Ramos (cell line): ENCODE measurements around the gene EPB41L2.

Source experiments
- in situ Hi-C: fragments of 300-500 bp; cut with MboI; formaldehyde crosslinking; loops from one replicate; pipeline ENCODE4 v1.14.3; 2022; ENCODE audit warnings: low sequenced_read_pairs; ENCODE audit not compliant: unreplicated experiment

The EPB41L2 gene

DNA sequence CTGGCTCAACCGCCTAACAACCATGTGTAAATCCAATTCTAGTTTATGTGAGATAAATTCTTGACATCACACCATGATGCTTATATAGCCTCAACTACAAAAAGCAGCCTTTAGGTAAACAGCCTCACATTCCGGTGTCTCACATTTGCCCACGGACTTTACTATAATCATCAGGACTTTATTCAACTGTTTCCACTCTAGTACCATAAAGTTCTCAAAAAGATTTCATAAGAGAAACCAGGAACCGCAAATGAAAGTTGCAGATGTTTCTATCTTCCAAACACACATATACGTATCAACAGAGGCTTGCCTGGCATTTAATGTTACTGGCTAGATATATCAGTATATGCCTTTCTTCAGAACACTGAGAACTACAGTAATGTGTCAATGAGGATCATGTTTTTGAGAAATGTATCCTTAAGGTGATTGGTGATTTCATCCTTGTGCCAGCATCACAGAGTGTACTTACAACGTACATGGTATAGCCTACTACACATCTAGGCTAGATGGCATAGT is 80.0 kb downstream of the EPB41L2 start:
- in situ Hi-C loops, result no loop called here

DNA sequence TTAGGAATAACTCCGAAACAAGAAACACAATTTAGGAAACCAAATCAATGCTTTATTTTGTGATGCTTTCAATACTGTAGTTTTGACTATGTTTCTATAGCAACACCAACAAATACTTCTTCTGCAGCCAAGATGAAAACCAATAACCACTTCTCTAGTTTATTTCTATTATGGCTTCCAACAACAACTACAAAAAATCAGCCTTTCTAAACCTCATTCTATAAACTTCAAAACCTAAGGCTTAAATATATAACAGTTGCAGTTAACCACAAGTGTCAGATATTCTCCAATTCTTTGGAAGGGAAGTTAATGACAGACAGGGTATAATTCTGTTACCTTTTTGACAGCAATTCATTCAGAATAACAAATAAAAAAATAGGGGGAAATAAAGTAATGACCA is 80.9 kb downstream of the EPB41L2 start:
- in situ Hi-C loops, result no loop called here

DNA sequence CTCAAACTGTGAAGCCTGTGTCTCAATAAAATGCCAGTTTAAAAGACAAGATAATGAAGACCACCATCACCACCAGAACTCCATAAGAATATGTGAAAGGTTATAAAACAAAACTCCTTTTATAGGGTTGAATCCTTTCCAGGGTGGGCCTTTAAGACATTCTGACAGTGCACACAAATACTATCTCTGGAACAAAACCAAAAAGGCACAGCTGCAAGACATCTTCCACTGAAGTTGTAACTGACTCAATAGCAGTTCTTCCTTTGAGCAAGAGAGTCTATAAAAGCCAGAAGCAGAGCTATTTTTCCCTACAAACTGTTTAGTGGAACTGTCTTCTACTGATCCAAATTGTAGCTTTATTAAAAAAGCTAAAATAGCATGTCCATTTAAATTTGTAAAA is 81.6 kb downstream of the EPB41L2 start:
- in situ Hi-C loops, result no loop called here

DNA sequence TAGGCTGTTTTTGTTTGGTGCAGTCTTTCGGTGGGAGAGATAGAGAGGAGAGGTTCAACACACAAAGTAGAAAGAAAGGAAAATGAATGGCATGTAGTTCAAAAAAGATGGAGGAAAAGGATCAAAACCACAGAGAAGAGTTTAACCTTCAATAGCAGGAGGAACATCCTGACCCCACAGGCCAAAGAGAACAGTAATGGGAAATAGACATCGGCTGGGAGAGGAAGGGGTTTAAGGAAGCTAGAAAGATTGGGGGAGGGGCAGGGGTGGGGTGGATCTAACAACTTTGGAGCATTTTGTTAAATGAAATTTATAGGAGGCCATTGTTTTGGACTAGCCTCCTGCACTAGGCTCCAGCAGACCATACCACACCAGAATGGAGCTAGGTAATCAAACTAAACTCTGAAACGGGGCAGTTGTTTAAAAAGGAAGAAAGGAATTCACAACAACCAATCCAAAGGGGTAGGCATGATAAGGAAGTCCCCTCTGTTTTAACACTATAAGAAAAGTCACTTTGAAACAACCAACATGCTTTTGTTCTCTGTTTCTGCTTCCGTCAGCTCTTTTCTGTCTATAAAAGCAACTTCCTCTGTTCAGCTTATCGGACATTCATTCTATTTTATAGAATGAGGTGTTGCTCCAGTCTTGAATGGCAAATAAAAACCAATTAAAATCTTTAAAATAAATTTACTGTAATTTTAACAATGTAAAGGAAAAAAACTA is 82.6 kb downstream of the EPB41L2 start:
- in situ Hi-C loops, result no loop called here

DNA sequence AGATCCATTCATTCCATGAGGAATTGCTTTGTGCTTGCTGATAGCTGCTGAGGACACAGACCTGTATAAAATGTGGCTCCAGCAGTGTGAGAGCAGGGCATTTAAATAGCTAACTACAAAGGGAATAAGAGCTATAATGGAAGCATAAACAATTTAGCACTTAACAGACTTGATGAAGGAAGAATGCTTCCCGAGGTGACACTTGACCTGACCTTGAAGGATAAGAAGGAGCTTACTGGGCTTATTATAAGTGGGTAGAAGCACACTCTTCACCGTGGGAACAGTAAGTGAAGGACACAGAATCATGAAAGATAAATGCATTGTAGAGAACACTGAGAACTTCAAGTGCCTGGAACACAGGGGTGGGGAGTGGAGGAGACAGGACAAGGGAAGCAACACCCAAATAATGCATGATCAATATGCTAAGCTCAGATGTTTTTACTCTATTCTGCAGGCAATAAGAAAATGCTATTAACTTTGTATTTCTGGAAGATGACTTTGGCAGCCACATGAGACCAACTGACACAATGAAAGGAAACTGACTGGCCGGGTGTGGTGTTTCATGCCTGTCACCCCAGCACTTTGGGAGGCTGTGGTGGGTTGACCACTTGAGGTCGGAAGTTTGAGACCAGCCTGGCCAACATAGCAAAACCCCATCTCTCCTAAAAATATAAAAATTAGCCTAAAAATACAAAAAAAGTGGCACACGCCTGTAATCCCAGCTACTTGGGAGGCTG is 84.2 kb downstream of the EPB41L2 start:
- in situ Hi-C loops, result no loop called here

DNA sequence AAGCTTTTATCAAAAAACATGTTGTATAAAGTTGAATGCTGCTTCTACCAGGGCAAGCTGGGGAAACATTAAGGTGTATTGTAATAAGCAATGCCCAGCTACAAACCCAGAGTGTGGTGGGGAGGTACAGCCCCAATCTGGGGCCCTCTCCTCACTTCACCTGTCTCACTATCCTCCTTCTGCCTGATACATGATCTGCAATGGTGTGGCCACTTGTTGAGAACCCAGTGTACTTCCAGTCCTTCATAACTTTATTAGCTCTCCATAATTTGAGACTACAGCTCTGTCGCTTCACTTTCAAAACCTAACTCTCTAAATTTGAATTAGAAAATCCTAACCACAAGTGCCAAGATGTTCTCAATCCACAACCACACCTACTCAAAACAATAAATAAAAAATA is 84.9 kb downstream of the EPB41L2 start:
- in situ Hi-C loops, result no loop called here

DNA sequence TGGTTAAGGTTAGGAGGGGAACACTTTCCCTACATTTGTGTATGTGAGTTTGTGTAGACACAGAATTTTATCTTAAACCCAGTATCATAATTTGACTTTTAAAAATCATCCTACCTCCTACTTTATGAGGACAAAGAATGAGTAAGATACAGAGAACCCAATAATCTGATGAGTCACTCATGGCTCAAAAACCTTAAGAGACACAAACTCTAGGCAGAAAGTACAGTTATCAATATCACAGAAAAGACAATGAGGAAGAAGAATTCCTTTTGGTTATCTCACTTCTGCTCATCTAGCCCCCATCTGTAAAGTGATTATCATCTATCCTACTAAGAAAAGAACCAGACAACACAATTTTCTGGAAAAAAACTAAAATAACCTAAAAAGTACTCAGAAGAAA is 87.7 kb downstream of the EPB41L2 start:
- in situ Hi-C loops, result no loop called here

DNA sequence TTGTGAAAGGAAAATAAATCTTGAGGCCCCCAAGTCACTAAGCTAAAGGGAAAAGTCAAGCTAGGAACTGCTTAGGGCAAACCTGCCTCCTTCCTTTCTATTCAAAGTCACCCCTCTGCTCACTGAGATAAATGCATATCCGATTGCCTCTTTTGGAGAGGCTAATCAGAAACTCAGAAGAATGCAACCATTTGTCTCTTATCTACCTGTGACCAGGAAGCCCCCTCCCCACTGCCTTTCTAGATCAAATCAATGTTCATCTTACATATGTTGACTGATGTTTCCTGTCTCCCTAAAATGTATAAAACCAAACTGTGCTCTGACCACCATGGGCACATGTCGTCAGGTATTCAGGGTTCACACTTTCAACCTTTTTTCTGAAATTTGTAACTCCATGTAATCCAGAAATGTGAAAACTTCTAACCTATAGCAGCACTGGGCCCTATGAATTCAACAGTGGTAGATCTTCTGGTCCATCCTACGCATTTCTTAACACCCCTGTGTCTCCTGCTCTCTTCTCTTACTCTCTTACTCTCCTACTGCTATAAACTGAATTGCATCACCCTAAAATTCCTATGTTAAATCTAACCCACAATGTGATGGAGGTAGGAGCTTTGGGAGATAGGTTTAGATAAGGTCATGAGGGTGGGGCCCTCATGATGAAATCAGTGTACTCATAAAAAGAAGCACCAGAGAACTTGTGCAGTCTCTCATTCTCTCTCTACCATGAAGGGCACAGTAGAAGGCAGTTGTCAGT is 89.3 kb downstream of the EPB41L2 start:
- in situ Hi-C loops, result no loop called here

DNA sequence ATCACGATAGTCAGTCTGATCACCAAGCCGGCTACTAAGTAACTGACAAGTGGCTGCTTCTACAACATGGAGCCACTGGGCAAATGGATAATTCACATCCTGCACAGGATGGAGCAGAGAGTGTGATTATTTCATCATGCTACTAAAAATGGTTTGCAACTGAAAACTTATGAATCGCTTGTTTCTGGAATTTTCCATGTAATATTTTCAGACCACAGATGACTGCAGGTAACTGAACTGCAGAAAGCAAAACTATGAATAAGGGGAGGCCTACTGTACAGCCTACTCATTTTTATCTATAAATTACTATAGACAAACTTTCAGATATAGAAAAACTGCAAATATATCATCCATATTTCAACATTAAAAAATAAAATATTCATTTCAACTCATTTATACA is 91.5 kb downstream of the EPB41L2 start:
- in situ Hi-C loops, result no loop called here

DNA sequence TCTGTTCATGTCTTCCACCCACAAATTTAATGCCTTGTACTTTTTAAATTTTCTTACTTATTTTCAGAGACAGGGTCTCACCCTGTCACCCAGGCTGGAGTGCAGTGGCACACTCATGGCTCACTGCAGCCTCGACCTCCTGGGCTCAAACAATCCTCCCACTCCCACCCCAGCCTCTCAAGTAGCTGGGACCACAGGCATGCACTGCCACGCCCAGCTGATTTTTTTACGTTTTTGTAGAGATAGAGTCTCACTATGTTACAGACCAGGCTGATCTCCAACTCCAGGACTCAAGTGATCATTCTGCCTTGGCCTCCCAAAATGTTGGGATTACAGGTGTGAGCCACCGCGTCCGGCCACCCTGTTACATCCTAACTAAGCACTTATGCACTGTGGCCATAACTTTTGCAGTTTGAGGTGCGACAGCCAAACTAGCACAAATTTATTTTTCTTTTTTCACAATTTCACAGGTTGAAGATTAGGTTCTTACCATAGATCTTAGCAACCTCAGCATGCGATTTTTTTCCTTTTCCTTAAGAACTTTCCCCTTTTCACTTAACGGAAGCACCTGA is 92.1 kb downstream of the EPB41L2 start:
- in situ Hi-C loops, result no loop called here

DNA sequence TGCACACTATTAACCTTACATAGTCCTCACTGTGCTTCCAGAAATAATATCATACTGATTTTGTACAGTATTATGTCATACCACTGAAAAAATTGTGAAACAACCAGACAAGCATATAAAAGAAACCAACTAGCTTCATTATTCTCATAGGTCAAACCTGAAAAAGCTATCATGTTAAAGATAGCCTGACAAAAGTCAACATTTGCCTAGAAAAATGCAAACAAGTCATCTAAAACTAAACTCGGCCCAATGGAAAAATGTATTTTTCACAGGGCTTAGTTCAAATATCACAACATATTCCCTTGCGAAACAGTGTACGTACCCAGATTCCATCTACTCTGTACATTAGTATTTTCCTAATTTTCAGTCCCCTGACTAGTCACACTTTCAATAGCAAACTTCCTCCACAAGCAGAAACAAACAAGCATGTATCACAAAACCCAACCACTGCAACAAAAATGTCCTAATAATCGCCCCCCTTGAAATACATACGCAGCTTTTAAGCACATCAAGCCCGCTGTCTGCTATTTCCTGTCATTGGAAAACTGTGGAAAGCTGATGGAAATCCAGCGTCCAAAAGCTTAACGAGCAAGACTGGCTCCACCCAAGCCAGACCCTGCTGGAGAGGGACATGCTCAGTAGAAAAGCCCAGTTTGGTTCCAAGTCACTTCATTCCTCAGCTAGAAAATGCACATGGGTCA is 93.1 kb downstream of the EPB41L2 start:
- in situ Hi-C loops, result no loop called here

DNA sequence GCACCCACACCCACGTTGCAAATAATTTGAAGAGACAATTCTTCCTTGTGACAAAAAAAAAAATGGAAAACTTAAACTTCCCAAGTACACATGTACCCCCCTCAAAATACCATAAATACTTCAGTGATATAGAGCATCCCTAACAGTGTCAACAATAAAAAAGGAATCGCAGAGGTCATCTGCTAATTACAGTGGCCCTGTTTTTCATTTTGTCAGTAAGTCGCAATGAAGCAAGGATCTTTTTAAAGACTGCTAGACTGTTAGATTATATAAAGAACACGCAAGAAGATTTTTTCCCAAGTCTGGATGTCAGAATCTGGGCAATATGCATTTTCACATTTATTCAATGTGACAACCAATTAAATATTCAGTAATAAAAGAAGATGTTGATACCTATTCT is 93.9 kb downstream of the EPB41L2 start:
- in situ Hi-C loops, result no loop called here

DNA sequence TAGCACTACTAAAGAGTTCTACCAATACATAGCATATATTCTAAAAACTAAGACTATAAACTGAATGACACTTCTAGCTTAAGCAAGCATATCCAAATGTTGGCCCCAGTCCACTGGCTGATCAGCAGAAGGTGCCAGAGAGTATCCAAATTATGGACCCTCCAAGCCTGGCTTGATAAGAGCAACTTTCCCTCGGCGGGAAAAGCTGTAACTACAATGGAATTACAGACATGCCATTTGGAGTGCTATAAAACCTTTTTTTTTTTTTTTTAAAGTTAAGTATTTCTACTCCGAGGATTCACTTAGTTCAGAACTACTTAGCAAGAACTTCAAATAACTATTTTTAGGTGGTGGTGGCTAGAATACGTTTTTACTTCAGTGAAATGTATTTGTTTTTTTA is 94.6 kb downstream of the EPB41L2 start:
- in situ Hi-C loops, result no loop called here

DNA sequence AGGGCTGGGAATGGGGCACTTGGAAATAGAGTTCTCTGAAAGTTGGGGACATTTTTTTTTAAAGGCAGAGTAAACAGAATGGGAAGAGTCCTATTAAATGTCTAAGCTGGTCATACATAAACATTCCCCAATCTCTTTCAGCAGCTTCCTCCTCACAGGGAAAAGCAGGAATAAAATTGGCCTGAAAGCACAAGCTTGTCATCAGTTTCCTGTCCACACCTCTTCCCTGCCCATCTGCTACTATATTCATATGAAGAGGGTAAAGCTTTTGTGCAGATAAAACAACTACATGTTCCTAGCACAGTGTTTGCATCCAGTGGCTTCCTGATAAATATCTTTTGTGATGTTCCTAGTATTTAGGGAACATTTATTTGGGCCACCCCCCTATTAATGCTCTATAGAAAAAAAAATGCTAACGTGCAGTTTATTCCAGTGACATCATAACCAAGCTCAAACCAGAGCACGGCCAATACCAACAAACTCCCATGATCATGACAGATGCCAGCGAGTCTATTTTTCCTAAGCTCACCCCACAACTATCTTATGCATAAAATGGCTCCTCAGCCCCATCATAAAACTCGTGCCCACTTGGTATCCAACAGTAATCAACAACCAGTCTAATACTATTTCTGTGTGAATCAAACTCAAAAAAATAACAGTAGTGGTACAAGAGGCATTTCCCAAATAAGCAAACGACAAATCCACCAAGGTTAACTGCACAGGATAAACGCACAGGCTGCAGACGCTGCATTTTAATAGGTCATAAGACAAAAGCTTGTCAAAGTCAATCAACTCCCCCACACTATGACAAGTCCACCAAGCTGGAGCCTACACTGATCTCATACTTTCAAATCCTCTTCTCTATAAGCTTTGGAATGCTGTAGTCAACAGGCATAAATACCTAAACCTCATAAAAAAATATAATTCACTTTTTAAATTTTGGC is 95.3 kb downstream of the EPB41L2 start:
- in situ Hi-C loops, result no loop called here

DNA sequence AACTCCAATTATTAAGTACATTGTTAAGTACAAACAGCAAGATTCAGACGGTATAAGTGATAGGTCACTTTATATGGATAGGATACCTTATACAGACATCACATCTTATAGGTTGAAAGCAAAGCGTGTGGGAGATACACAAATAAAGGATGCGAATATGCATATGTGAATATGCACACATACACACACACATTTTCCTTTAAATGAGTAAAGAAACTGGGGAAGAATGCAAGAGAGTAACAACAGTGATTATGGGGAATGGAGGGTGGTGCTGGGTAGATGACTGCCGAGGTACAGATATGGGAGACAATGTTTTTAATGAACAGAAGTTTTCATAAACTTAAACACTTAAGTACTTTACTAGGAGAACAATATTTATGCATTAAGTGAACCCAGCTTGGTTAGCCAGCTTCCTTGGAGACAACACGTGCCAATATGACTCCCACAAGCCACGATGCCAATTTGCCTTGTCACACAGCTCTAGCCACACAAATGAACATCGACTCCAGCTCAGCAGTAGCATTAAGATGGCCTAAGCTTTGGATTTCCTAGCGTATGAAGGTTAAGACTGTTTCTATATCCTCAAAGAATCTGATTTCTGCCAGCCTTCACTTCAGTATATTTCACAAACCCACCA is 96.6 kb downstream of the EPB41L2 start:
- in situ Hi-C loops, result no loop called here

DNA sequence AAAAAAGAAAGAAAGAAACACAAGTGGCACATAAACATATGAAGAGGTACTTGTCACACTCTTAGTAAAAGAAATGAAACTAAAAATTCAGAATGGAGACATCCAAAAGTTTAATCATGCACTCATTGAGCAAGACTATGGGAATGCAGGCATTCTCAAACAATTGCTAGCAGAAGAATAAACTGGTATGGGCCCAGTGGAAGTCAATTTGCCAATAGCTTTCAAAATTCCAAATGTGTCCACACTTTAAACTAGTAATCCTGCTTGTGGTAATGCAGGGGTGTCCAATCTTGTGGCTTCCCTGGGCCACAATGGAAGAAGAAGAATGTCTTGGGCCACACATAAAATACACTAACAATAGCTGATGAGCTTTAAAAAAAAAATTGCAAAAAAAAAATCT is 97.4 kb downstream of the EPB41L2 start:
- in situ Hi-C loops, result no loop called here

DNA sequence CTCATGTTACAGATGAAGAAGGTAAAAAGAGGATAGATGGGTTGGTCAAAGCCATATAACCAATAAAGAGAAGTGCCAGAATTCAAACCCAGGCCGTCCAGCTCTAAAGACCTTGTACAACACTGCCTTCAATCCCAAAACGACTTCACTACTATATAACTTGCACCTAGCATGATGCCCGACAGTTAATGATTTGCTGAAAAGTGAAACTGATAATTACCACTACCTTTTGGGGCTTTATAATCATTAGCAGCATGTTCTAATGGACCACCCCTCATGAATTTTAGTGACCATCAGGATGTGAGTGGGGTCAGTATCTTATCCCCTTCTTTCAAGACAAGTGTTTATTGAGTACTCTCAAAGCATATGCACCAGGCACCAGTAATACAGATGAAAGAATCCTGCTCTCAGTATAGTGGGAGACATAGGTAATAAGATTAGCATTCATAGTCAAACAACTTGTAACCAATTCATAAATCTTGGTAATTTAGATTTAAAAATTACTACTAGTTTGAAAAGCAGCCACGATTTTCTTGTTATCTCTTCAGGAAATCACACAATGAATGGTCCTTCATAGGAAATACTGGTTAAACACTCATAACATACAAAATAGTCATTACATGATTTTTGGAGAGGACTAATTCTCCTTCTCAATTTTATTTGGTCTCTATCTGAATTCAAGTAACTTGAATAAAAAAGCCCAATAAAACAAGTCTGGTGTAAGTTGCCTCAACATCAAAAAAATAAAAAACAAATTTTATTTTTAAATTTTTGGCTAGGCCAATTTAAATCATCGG is 98.0 kb downstream of the EPB41L2 start:
- in situ Hi-C loops, result no loop called here

DNA sequence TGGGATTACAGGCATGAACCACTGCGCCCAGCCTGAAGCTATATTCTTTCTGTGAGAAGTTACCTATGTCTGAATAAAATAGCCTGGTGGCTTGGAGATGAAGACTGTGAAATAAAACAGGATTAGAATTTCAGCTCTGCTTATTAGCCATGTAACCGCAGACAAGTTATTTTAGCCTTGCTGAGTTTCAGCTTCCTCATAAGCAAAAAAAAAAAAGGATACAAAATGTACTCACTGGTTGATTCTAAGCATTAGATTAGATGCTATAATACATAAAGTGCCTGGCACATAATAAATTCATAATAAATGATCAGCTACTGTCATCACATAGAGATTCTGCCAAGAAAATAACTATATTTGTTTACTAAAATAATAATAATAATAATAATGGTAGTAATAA is 98.8 kb downstream of the EPB41L2 start:
- in situ Hi-C loops, result no loop called here
